HG03135 (cell line): ENCODE results near the gene ANKRD42.
A peak's percentile ranks its signal among the peaks of the same experiment; 100 is the strongest.

Experiments used
- ATAC-seq: cut with Tn5 transposase; IDR thresholded peaks from one replicate; pipeline ENCODE4 v1.9.1; 2021; ENCODE audit warnings: mild to moderate bottlenecking, moderate library complexity; ENCODE audit not compliant: unreplicated experiment

The ANKRD42 gene

DNA sequence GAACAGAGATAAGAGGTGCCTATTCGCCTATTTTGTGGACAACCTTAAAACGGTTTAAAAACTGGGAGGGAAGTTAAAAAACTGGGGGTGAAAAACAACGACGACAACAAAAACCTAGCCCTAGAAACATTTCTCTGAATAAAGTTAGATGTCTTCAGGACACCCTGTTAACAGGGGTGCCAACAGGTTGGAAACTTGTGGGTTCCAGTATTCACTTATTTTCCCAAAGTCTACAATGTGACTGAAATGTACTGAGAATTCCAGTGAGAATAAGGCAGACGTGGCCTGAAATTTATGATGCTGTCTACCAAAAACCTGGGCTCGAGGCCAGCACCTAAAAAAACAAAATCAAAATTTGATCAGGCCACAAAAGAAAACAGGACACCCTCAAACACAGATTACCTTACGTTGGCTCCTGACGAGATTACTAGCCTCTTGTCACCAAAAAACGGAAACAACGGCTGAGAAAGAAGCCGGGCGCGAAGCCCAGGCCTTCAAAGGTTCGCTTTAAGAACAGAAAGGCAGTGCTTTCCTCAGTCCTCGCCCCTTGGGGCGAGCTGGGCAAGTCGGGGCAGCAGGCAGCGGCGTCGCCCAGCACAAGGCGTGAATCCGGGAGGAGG, 91.7 kb downstream of the ANKRD42 start:
- ATAC-seq: peak; percentile 35

DNA sequence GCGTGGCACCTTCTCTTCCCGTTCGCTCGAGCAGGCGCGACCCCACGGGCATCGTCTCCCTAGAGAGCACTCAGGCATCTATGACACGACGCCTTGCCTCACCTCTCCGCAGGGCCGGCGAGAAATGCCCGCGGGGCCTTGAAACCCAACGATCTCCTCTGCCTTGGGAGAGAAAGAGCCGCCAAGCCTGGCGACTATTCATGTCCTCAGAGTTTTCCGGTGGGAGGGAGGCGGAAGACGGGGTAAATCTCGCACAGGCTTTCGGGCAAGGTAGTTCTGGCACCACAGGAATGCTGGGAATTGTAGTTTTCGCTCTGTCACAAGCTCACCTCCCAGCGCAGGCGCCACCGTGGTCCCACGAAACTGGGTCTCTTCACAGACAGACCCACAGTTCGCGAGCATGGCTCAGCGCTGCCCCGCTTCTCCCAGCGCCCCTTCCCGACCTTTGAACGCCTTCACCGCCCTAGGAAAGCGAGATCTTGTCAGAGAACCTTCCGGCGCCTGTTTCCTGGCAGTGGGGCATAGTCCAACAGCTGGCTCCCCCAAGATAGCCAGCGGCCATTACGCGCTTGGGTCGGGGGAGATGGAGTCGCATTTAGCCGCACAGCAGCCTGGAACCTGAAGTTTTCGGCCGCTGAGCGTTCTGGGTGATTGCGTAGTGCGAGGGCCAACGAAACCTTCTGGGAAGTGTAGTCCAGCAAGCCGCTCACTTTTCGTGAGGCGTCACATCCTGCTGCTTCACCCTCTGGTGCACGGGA, 92.4 kb downstream of the ANKRD42 start, which contains the start of gene CCDC90B:
Gene CCDC90B (minus strand): TSS at position 597 of the 758 bp plus-strand sequence. CDS start 395 bp downstream, at position 202.
- peak; percentile 89 for ATAC-seq

DNA sequence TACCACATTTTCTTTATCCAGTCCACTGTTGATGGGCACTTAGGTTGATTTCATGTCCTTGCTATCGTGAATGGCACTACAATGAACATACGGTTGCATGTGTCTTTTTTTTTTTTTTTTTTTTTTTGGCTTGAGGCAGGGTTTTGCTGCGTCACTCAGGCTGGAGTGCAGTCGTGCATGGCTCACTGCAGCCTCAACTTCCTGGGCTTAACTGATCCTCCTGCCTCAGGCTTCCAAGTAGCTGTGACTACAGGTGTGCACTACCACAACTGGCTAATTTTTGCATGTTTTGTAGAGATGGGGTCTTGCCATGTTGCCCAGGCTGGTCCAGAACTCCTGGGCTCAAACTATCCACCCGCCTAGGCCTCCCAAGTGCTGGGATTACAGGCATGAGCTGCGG, 94.1 kb downstream of the ANKRD42 start:
- no peak for ATAC-seq

DNA sequence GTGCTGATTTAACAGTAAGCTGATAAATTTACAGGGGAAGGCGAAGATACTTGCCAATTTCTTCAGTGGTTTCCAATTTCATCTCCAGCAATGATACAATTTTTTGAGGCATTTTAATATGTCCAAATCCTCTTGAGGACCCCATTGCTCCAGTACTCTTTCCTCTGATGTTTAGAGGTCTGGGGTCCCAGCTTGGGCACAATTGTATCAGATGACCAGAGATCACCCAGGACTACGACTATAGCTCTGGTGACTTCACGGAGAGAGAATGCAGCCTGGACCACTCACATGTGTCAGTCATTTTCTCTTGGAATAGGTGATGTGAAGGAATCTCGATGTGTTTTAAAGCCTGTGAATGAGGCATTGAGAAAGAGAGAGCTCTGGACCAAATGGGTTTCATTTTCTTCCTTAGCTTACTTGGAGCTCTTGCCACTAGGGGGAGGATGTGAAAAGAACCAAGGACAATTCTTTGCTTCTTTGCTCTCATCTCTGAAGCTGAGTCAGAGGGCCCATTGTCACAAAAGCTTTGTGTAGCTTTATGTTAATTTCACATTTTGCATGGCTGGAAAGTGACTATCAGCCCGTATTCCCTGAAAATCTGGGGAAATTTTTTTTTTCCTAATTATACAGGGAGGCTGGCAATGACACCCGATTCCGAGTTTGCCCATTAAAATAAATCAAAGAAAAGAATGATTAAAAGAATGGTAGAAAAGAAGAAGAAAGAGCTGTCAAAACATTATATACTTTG, 99.4 kb downstream of the ANKRD42 start:
- peak; percentile 65 for ATAC-seq

DNA sequence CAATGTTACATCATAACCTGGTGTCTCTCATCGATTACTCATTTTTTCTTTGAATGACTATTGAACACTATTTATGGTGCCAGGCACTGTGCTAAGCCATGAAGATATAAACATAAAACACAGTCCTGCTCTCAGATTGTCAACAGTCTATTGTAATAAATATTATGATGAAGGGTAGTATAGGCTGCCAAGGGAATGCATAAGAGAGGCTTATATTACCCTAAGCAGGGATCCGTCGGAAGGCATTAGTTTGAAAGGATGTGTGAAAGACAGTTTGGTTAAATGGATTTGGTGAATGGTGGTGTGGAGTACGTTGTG, 99.9 kb downstream of the ANKRD42 start:
- ATAC-seq: no peak

DNA sequence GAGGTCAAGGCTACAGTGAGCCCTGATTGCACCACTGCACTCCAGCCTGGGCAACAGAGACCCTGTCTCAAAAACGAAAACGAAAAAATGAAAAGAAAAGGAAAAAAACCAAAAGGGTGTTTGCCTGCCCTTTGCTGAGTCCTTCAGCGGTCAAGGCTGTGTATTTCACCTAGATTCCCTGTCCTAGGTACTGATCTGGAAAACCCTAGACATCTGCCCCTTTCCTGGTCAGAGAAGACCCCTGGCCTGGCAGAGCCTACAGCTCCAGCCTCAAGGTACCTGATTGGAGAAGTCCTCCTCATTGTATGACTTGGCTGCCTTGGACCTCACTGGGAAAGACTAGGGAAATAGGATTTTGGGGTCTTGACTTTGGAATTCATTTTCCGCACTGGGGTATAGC, 100.7 kb downstream of the ANKRD42 start:
- ATAC-seq: no peak
